Inferior parietal cortex (tissue), 1 donor: ENCODE measurements around the gene PPARA.

Experiments
- DNase-seq: peaks from one replicate; pipeline ENCODE4 v3.0.0-alpha.2; 2016; ENCODE audit errors: extremely low spot score

Gene PPARA

DNA sequence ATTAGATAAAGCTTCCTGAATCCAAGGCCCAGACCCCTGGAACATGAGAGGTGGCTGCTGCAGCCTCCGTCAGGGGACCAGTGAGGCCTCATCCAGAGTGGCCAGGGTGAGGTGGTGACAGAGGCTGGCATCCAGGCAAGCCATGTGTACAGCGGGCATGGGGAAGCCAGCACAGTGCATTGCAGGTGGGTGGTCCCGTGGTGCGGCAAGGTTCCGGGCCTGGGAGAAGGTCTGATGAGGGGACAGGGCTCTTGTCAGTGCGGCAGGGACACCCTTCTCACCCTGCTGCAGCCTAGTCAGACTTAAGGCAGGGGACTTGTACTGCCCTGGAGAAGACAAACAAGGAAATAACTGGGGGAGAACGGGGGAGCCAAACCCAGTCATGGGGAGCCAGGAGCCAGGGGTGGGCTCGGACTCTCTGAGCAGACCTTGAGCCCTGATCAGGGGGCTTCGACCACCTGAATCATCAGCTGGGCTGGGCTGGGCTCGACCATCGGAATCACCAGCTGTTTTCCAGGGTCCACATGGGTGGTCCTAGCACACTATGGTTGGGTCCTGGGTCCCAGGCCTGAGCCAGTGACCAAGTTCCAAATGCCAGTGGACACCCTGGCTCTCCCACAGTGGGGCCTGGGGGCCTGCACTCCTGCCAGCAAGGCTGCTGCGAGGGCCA, 122.6 kb downstream of the PPARA start:
- no peak for DNase-seq

DNA sequence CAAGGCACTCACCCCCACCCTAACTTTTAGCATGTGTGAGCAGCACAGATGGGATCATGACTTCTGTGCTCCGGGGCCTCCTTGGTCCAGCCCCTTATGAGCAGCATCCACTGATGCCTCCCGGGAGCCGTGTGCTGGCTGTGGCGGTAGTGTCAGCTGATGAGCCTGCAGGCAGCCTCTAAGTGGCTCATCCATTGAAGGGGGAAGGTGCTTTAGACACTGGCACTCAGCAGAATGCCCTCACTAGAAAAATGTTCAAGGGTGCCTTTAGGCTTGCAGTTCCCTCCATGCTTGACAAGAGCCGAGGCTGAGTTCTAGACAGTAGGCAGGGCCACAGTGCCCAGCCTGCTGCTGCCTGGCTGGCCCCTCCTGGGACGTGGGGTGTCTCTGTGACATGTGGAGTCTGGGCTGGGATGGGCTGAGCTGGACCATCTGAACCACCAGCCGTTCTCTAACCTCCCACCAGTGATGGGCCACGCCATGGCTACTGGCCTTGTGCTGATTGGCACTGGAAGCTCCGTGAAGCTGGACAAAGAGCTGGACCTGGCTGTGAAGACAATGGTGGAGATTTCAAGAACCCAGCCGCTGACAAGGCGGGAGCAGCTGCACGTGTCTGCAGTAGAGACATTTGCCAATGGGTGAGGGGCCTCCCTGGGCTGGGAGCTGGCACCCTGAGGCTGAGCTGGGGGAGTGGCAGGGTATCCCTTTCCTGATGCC, 123.3 kb downstream of the PPARA start:
- DNase-seq: no peak

DNA sequence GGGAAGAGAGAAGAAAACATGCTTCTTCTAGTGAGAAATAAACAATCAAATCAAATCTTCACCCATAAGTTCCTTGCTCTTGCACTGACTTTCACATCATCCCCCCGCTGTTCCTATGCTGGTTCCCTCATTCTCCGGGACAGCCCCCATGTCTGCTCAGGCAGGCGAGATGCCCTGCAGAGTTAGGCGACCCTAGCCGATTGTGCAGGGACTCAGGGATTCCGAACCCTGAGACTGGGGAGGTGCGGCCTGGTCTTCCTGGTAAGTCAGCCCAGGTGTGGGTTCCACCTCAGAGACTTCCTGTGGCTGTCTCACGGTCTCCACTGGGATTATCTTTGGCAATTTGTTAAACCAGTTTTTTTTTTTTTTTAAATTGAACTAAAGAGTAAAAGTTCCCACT, 124.1 kb downstream of the PPARA start:
- no peak for DNase-seq

DNA sequence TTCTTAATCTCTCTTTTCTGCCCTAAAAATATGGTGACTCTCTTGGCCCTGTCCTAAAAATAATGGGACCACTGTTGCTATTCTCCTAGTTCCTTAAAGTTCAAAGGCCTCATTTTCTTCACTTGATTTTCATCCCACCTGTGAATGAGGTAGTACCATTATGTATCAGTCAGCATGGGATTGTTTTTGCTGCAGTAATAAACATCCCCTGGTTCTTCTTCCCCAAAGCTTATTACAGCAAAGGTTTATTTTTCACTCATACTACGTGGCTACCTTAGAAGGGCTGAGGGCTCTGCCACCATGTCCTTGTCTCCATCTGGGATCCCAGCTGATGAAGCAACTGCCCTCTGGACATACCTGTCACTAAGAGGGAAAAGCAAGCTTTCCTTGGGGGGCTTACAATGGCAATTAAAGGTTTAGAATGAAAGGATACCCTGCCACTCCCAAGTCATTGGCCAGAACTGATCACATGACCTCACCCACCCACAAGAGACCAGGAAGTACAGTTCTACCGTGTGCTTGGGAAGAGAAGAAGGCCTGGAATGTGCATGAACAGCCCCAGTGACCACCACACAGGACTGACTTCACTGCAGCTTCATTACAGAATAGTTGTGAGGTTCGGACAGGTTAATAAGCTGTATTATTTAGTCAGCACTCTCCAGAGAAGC, 125.3 kb downstream of the PPARA start:
- DNase-seq: no peak

DNA sequence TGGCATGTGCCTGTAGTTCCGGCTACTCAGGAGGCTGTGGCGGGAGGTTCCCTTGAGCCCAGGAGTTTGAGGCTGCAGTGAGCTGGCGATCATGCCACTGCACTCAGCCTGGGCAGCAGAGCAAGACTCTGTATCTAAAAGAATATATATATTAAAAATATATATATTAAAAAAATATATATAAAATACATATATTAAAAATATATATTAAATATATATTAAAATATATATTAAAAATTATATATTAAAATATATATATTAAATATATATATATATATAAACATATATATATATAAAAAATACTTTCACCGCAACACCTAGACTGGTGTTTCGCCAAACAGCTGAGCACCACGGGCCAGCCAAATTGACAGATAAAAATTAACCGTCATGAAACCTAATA, 126.2 kb downstream of the PPARA start:
- no peak for DNase-seq

DNA sequence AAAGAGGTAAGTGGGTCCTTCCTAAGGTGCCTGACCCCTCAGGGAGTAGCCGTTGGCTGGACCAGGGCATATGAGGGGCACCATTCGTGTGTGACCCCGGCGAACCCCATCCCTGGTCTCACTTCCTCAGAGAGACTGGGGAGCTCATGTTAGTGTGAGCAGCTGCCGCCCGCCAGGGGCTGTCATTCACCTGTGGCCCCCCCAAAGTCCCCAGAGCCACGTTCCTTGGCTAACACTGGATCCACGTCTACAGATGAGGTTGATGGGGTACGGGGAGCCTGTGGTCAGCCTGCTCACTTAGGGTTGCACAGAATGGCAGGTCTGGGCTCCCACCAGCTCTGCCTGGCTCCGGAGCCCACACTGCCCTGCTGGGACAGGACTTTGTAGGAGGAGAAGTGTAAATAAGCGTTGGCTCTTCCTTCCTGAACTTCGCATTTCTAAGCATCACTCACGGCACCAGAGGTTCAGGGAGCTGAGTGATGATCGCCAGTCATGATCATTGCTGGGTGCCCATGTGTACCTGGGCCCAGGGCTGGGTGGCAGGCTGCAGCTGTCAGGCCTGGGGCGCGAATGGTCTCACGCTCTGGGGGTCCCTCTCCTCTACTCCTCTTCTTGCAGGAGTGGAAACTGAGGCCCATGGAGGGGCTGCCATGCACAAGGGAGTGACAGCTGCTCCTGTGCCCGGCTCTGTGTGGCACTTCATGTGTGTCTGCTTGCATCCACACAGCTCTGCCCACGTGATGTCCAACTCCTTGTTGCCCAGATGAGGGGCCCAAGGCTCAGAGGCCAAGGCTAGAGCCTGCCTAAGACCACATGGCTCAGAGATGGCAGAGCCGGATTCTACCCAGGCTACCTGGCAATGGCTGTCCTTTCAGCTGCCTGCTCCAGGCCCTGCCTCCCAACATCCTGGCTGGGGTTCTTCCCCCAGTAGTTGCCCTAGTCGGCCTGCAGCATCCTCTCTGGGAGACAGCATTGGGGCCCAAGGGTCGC, 128.6 kb downstream of the PPARA start:
- no peak for DNase-seq

DNA sequence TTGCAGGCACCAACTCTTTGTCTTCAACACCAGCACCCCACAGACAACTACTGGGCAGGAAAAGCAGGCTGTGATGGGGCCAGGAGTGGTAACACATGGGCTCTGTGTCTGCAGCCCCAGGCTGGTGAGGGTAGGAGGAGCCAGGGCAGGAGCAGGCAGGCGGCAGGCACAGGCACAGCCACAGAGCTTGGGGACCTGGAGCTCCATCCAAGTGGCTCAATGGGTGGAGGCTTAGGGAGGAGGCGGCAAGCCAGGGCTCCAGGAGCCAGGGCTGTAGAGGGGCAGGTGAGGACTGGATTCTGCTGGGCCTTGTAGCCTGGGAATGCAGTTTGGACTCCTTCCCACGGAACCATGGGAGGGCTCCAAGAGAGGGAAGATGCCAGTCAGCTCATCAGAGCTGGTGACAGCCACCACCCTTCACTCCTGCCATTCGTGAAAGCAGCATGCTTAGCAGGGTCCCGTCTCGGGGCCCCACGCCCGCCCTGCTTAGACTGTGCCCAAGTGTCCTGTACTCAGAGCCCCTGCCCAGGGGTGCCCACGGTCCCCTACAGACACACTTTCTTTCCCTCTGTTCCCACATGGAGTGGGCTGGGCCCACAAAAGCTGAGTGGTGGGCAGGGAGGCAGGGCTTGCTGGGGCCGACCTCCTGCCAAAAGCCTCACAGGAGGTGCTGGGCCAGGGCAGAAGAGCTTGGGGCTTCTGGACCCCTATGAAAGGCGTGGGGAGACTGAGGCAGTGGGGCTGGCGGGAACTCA, 129.9 kb downstream of the PPARA start:
- no peak for DNase-seq

DNA sequence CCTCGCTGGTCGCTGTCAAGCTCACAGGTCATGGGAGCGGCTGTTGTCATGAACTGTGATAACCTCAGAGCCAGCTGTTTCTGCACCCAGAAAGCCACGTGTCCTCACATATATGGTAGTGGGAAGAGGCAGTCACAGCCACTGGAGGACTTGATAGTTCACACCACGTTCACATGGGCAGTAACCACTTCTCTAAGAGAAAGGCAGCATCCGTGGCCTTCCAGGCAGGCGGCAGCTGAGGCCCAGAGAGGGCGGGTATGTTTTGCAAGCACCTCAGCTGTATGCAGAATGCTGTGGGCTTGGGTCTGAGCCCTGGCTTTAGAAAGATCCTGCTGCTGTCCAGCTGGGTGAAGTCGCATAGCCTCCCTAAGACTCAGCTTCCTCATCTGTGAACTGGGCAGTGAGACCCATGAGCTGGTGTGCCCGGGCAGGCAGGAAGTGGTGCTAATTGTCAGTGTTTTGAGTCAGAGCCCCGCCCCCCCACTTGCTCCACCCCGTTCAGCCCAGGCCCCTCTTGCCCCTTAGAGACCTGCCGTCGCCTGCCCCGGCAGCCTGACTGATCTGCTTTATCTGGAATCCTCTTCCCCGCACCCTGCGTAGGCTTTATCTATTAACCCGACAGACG, 130.8 kb downstream of the PPARA start:
- no peak for DNase-seq

DNA sequence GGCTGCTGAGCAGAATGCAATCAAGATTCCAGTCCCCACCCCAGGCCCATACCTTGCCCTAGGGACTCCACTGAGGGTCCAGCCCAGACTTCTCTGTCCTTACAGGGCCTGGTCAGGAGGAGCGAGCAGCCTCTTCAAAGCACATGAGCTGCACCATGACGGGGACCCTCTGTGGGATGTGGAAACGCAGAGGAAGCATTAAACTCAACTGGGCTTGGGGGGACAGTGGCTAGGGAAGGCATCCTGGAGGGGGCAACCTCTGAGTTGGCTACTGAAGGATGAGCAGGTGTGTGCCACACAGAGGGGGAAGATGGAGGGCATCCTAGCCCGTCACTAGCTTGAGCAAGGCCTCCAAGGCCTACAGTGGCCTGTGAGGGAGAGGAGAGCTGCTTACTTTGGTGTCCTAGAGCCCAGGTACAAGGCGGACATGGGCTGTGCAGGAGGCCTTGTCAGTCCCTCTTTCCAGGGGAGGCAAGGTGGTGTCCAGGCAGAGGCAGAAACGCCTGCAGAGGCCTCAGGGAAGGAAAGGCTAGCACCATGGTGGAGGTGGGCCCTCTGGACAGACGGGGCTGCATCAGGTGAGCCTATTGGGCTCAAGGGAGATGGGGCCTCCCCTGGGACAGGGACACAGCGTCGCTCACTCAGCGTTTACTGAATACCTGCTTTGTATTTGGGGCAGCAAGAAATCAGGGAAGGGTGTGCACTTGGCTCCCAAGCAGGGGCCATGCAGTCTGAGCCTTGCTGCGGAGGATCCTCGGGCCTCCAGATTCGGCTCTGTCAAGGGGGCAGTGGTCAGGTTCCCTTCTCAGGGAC, 131.7 kb downstream of the PPARA start:
- no peak for DNase-seq

DNA sequence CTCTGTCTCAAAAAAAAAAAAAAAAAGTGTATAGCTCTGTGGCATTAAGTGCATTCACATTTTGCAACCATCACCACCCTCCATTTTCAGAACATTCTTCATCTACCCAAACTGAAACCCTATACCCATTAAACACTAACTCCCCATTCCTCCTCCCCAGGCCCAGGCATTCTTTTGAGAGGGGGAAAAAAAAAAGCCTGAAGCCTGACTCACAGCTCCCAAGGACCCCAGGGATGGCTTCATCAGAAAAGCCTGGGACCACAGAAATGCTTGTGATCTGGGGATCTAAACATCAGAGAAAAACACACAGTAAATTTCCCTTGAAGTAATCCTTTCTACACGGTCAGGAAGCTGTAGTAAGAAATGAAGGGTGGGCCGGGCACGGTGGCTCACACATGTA, 135.7 kb downstream of the PPARA start:
- no peak for DNase-seq

DNA sequence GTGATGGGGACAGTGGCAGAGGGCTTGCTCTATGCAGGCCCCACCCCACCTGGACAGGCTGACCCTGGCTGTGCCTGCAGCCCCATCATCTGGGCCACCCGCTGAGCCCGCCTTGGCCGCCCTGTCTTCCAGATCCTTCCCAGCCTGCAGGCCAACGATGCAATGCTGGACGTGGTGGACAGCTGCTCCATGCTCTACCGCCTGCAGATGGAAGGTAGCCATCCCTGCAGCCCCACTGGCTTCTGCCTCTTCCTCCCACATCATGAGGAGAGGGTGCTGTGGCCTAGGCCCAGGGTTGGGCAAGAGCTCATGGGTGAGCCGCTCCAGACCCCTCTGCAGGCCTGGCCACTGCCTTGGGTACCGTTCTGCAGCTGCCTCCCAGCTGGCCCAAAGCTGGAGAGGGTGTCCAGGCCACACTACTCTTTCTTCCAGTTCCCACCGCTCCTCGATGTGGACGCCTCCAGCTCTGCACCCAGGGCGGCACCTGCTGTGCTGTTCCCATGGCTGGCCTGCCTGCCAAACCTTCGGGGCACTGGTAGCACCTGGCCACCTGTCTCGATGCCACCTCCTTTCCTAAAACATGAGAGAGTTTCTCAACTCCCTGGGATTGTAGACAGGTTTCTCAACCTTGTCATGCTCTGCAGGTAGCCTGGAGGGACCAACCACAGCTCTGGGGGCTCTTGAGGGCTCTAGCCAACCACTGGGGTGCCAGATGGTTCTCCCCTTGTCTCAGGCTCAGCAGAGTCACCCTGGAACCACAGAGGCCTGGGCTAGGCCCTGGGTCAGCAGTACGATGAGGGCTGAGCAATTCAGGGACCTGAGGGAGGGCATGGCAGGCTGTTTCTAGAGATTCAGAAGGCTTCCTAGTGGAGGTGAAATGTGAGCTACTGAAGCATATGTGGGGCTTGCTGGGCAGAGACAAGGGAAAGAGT, 136.9 kb downstream of the PPARA start:
- DNase-seq: no peak

DNA sequence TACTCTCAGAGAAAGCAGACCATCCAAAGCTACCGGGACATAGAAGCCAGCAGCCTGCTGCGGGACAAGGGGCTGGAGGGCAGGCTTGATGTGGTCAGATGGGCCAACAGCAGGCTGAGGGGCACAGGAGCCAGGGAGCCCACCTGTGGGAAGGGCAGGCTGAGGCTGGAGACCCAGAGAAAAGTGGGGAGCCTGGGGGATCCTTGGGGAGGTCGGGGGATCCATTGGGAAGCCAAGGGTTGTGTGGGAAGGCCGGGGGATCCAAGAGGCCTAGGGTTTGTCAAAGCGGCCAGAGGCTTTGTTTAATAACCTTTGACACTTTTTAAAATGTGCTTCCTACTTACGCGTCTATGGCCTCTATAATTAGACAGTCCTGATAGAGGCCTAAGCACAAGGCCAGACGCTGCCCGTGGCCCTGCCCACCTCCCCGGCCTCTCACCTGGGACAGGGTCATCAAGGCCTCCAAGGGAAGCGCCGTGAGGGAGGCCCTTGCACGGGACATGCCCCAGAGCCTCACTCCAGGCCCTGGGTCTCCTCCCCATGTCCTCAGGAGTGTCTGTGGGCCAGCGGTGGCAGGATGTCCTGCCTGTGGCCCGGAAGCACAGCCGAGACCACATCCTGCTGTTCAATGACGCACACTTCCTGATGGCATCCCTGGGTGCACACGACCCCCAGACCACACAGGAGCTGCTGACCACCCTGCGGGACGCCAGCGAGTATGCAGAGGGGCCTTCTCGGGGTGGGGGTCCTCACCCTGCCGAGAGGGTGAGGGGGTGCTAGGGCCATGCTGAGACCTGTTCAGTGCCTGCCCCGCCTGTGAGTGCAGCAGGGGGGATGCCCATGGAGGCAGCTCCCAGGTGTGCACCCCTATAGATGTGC, 137.8 kb downstream of the PPARA start:
- no peak for DNase-seq

DNA sequence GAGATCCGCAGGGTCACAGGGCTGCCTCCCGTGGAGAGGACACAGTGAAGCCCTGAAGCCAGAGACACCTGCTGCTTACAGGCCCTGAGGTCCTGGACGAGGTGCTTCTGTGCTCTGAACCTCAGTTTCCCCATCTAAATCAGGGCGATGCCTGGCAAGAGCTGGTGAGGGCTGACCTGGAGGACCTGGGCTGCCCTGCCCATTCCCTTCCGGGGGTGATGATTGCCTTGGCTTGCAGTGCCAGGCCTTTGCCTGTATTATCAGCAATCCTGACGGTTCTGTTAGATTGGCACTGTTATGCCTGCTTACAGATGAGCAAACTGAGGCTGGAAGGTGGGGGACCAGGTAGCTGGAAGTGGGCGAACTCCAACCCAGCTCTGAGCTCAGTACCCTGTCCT, 138.5 kb downstream of the PPARA start:
- no peak for DNase-seq

DNA sequence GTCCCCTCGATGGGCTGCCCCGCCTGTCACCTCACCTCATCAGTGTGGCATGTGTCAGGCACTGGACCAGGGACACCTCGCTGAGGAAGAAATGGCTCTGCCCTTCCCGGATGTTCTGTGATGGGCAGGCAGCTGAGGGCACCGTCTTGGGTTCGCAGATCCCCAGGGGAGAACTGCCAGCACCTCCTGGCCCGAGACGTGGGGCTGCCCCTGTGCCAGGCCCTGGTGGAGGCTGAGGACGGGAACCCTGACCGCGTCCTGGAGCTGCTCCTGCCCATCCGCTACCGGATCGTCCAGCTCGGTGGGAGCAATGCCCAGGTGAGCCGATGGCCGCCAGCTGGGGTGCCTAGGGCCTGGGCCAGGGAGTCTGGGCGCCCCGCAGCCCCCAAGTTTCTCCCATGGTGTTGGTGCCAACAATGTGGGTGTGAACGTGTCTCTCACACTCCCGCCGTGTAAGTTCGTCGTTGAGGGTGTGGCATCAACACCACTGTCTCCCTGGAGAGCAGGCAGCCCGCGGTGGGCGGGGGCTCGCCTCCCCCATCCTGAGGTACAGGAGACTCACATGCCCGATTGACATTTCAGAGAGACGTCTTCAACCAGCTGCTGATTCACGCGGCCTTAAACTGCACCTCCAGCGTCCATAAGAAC, 139.0 kb downstream of the PPARA start:
- DNase-seq: no peak

DNA sequence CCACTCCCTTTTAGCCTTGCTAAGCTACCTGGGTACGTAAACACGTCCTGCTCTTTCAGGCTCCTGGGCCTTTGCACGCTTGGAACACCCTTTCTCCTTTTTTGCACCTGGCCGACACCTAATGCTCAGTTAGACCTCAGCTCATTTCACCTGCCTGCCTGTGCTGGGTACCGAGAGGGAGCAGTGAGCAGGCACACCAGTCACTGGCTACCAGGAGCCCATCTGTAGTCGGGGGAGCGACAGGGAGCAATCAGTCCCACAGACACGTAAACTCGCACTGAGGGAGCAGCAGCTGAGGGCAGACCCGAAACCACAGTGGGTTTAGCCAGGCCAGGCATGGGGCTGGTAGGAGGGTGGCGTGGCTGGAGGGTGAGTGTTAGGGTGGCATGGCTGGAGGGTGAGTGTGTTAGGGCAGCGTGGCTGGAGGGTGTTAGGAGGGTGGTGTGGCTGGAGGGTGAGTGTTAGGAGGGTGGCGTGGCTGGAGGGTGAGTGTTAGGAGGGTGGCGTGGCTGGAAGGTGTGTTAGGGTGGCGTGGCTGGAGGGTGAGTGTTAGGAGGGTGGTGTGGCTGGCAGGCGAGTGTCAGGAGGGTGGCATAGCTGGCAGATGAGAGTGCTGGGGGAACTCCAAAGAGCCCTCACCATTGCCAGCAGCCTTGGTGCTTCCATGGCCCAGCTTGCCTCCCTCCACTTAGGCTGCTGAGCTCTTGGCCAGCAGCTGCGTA, 140.0 kb downstream of the PPARA start:
- no peak for DNase-seq
